AG09309 (cell line): Measurements from ENCODE around the gene GMPPB.

Source experiments
- DNase-seq: peaks from one replicate; pipeline ENCODE4 v3.0.0-alpha.2; 2010; ENCODE audit warnings: low read depth
- H3K4me3 ChIP-seq: 2 replicates; pipeline ENCODE4 v1.5.1; 2011; ENCODE audit warnings: mild to moderate bottlenecking, low read depth, low read length, moderate library complexity; ENCODE audit not compliant: control insufficient read depth
- CTCF ChIP-seq: IDR thresholded peaks from 2 replicates; pipeline ENCODE4 v1.5.1; 2011; ENCODE audit warnings: mild to moderate bottlenecking, low read depth, low read length, inconsistent platforms; ENCODE audit not compliant: insufficient read depth, control insufficient read depth; ENCODE audit errors: missing control alignments

GMPPB gene

GRCh38 chr3:49723296-49723627 is 489 bp downstream of the GMPPB start:
- peak overlapping the region; percentile 73 for H3K4me3 ChIP-seq
- DNase-seq: no peak
- no peak for TF ChIP-seq CTCF

- H3K4me3 ChIP-seq: peak overlapping the region; percentile 73
- no peak for DNase-seq
- no peak for TF ChIP-seq CTCF
Measured at GRCh38 chr3:49722896-49723295, 855 bp downstream of the GMPPB start.

GRCh38 chr3:49721896-49722781 is 1.6 kb downstream of the GMPPB start:
- no peak for DNase-seq
- H3K4me3 ChIP-seq: peak overlapping the region; percentile 73
- TF ChIP-seq CTCF: no peak

GRCh38 chr3:49721596-49721895 is 2.2 kb downstream of the GMPPB start:
- no peak overlapping the region for H3K4me3 ChIP-seq
- no peak for DNase-seq
- no peak for TF ChIP-seq CTCF

- TF ChIP-seq CTCF: no peak
- no peak for DNase-seq
- no peak overlapping the region for H3K4me3 ChIP-seq
Measured at GRCh38 chr3:49720855-49721595, 2.7 kb downstream of the GMPPB start.

- DNase-seq: peak; percentile 58
- peak within 1 kb of the TSS; percentile 42 for H3K4me3 ChIP-seq
- TF ChIP-seq CTCF: peak; percentile 42
Measured at GRCh38 chr3:49719214-49719884, 4.4 kb downstream of the GMPPB start, which contains the start of gene AMIGO3. Gene AMIGO3 (minus strand): TSS chr3:49719684. CDS start chr3:49719465, 219 bp downstream.
